K562 (cell line): Measurements from ENCODE around the gene OCRL. TPM values are rescaled to one million over a fixed set of nuclear protein-coding genes. Genes with fewer than 3 reads are reported as not detected.

Experiments used
- ARID1B ChIP-seq: fragments of 450-650 bp; IDR thresholded peaks from 2 replicates; pipeline ENCODE4 v1.6.1; 2016; ENCODE audit warnings: antibody characterized with exemption, mild to moderate bottlenecking, inconsistent platforms
- ATF2 ChIP-seq: sonication (generic); formaldehyde crosslinking; IDR thresholded peaks from 2 replicates; pipeline ENCODE4 v1.8.1; 2022; ENCODE audit warnings: missing genetic modification reagents
- DNMT1 ChIP-seq: fragments of 450-650 bp; IDR thresholded peaks from 2 replicates; pipeline ENCODE4 v1.6.1; 2016; ENCODE audit warnings: antibody characterized with exemption, mild to moderate bottlenecking
- GATA2 ChIP-seq: sonication (generic); formaldehyde crosslinking; IDR thresholded peaks from 2 replicates; pipeline ENCODE4 v1.4.0; 2020; ENCODE audit warnings: mild to moderate bottlenecking, missing genetic modification reagents
- HNRNPUL1 ChIP-seq: fragments of 200-400 bp; formaldehyde crosslinking; IDR thresholded peaks from 2 replicates; pipeline ENCODE4 v1.6.1; 2017; ENCODE audit warnings: low read length
- IFI16 ChIP-seq: fragments of 250-450 bp; sonication (Bioruptor Pico); IDR thresholded peaks from 2 replicates; pipeline ENCODE4 v2.1.2; 2022; ENCODE audit warnings: mild to moderate bottlenecking, inconsistent platforms
- MYNN ChIP-seq, 2 experiments: sonication (generic); formaldehyde crosslinking in 1 of 2; IDR thresholded peaks; 2 replicates each; pipeline versions ENCODE4 v1.5.0 to v1.6.1; 2016 to 2020; ENCODE audit warnings: antibody characterized with exemption in 1 of 2, missing genetic modification reagents in 1 of 2
- NR0B1 ChIP-seq: fragments of 450-650 bp; IDR thresholded peaks from one replicate; pipeline ENCODE4 v1.6.1; 2018; ENCODE audit warnings: mild to moderate bottlenecking, moderate library complexity; ENCODE audit not compliant: partially characterized antibody
- NR2C1 ChIP-seq, 2 experiments: fragments of 450-650 bp; IDR thresholded peaks; 2 replicates each; pipeline ENCODE4 v1.6.1; 2017; ENCODE audit warnings: mild to moderate bottlenecking in 2 of 2, antibody characterized with exemption in 1 of 2, inconsistent platforms in 1 of 2, missing compliant biosample characterization in 1 of 2, missing genetic modification characterization in 1 of 2
- PCBP2 ChIP-seq: fragments of 200-400 bp; formaldehyde crosslinking; IDR thresholded peaks from 2 replicates; pipeline ENCODE4 v1.6.1; 2018; ENCODE audit warnings: low read length, low read depth, mild to moderate bottlenecking, moderate library complexity; ENCODE audit not compliant: poor library complexity, severe bottlenecking
- PHF20 ChIP-seq: fragments of 450-650 bp; IDR thresholded peaks from 2 replicates; pipeline ENCODE4 v1.6.1; 2018; ENCODE audit not compliant: partially characterized antibody
- POLR2H ChIP-seq: IDR thresholded peaks from 2 replicates; pipeline ENCODE4 v1.6.1; 2016; ENCODE audit warnings: missing genetic modification characterization, low read depth, mild to moderate bottlenecking, control low read depth, missing compliant biosample characterization, moderate library complexity
- RB1 ChIP-seq: fragments of 450-650 bp; IDR thresholded peaks from 2 replicates; pipeline ENCODE4 v1.6.1; 2017; ENCODE audit warnings: low read depth, mild to moderate bottlenecking
- REST ChIP-seq, 2 experiments: fragments of 450-650 bp; formaldehyde crosslinking in 1 of 2; IDR thresholded peaks; 2 replicates each; pipeline versions ENCODE4 v1.4.0 to v1.6.1; 2014 to 2020; ENCODE audit warnings: mild to moderate bottlenecking in 2 of 2, borderline replicate concordance in 1 of 2, low read depth in 1 of 2
- TOE1 ChIP-seq, 2 experiments: fragments of 450-650 bp in 1 of 2; sonication (generic) in 1 of 2; formaldehyde crosslinking in 1 of 2; IDR thresholded peaks; 2 replicates each; pipeline versions ENCODE4 v1.7.1 to v1.8.0; 2016 to 2022; ENCODE audit warnings: borderline replicate concordance in 2 of 2, mild to moderate bottlenecking in 2 of 2, antibody characterized with exemption in 1 of 2, inconsistent platforms in 1 of 2, low read depth in 1 of 2, missing genetic modification reagents in 1 of 2, moderate library complexity in 1 of 2
- TSC22D4 ChIP-seq: fragments of 450-650 bp; IDR thresholded peaks from 2 replicates; pipeline ENCODE4 v1.6.1; 2016; ENCODE audit warnings: missing genetic modification characterization, missing biosample characterization, control low read depth
- ZNF324 ChIP-seq: fragments of 250-450 bp; sonication (Bioruptor Pico); IDR thresholded peaks from 2 replicates; pipeline ENCODE4 v1.4.0; 2020; ENCODE audit warnings: mild to moderate bottlenecking
- polyA plus RNA-seq, 8 experiments: library from polyadenylated mRNA; depleted of rRNA in 4 of 8; stranded (reverse) in 5 of 8; unstranded in 3 of 8; fragments of >200 nt; fragmentation: Nextera tagmentation in 2 of 8; fragmentation: Illumina TruSeq in 1 of 8; extraction: Ambion mirVana in 2 of 8; extraction: Trizol in 1 of 8; gene quantifications; 2 replicates each; pipeline versions ENCODE4 v1.2.1 to v1.2.3, GENCODE V29; 2011 to 2014; ENCODE audit warnings: inconsistent platforms in 1 of 8, missing spikeins in 1 of 8
- total RNA-seq, 7 experiments: library from RNA; depleted of rRNA in 6 of 7; stranded (reverse); fragments of >200 nt in 6 of 7; fragmentation: Illumina TruSeq in 2 of 7; extraction: Trizol in 2 of 7; gene quantifications; 2 replicates each; pipeline versions ENCODE4 v1.2.1 to v1.2.3, GENCODE V29; 2011 to 2021; ENCODE audit warnings: low replicate concordance in 1 of 7

The OCRL gene
- total and polyA plus RNA-seq, 9 of the 15 experiments (the other 6 are each of a cell fraction or from before 2014, with no cell fraction given), result 2.2 to 23.4 (median 11.9) TPM

GRCh38 chrX:129540068-129540653 is at the start of gene OCRL (continued):
- TF ChIP-seq IFI16 (CRISPR knock-in tag) (no peak), ARID1B (no peak), MYNN (IDR thresholded peaks at IDR 0.05) (no peak), MYNN (CRISPR knock-in tag; IDR thresholded peaks at IDR 0.05) (no peak), HNRNPUL1 (no peak), POLR2H (tag) (no peak), DNMT1 (no peak), ATF2 (no peak), RB1 (peak; percentile 75; the same call in 1 of the 2 replicates), ZNF324 (CRISPR knock-in tag) (no peak), PHF20 (peak; percentile 26), TSC22D4 (tag) (no peak), REST (IDR thresholded peaks at IDR 0.05; ENCODE audit: borderline replicate concordance) (no peak), REST (CRISPR knock-in tag; IDR thresholded peaks at IDR 0.05; ENCODE audit: low read depth) (no peak), NR0B1 (no peak), NR2C1 (IDR thresholded peaks at IDR 0.05) (no peak), NR2C1 (tag; IDR thresholded peaks at IDR 0.05) (no peak), GATA2 (CRISPR knock-in tag) (no peak), TOE1 (IDR thresholded peaks at IDR 0.05; ENCODE audit: borderline replicate concordance) (no peak), TOE1 (CRISPR knock-in tag; IDR thresholded peaks at IDR 0.05; ENCODE audit: borderline replicate concordance, low read depth) (no peak), PCBP2 (no peak)
